Fibroblast of lung (primary cell): ENCODE measurements around the gene ACSS1. TPM values are rescaled to one million over a fixed set of nuclear protein-coding genes. Genes with fewer than 3 reads are reported as not detected.

Experiments
- DNase-seq, 2 donors: peaks; one replicate each; pipeline versions ENCODE4 v3.0.0 to v3.0.0-alpha.2; 2010; ENCODE audit warnings: low read depth in 2 of 2
- H2AFZ ChIP-seq: 2 replicates; pipeline ENCODE4 v1.5.1; 2012; ENCODE audit warnings: low read length, control low read depth, inconsistent platforms
- H3K27ac ChIP-seq: 2 replicates; pipeline ENCODE4 v1.5.1; 2011; ENCODE audit warnings: low read length, control low read depth; ENCODE audit not compliant: insufficient read depth
- H3K27me3 ChIP-seq: 2 replicates; pipeline ENCODE4 v1.5.1; 2011; ENCODE audit warnings: mild to moderate bottlenecking, low read length; ENCODE audit not compliant: control insufficient read depth, insufficient read depth
- H3K36me3 ChIP-seq: 2 replicates; pipeline ENCODE4 v1.5.1; 2011; ENCODE audit warnings: low read length; ENCODE audit not compliant: control insufficient read depth, insufficient read depth
- H3K4me1 ChIP-seq: 2 replicates; pipeline ENCODE4 v1.5.1; 2011; ENCODE audit warnings: low read length; ENCODE audit not compliant: control insufficient read depth, insufficient read depth; ENCODE audit errors: extremely low read depth
- H3K4me2 ChIP-seq: 2 replicates; pipeline ENCODE4 v1.5.1; 2011; ENCODE audit warnings: low read length, control low read depth; ENCODE audit not compliant: insufficient read depth; ENCODE audit errors: extremely low read depth
- H3K4me3 ChIP-seq, 4 experiments: fragments of 200-600 bp in 1 of 4; sonication (generic) in 1 of 4; replicated peaks in 1 of 4; 2 replicates each; pipeline ENCODE4 v1.5.1; 2011 to 2016; ENCODE audit warnings: low read length in 4 of 4, low read depth in 3 of 4, mild to moderate bottlenecking in 3 of 4, control low read depth in 2 of 4, inconsistent platforms in 1 of 4, mixed read lengths in 1 of 4; ENCODE audit not compliant: insufficient read depth in 1 of 4; ENCODE audit errors: control extremely low read depth in 1 of 4
- H3K79me2 ChIP-seq: 2 replicates; pipeline ENCODE4 v1.5.1; 2012; ENCODE audit warnings: mild to moderate bottlenecking, low read length, inconsistent platforms; ENCODE audit not compliant: control insufficient read depth, insufficient read depth
- H3K9ac ChIP-seq: 2 replicates; pipeline ENCODE4 v1.5.1; 2011; ENCODE audit warnings: mild to moderate bottlenecking, low read length, control low read depth; ENCODE audit not compliant: insufficient read depth
- H3K9me3 ChIP-seq: 2 replicates; pipeline ENCODE4 v1.5.1; 2012; ENCODE audit warnings: low read depth, low read length; ENCODE audit not compliant: control insufficient read depth, insufficient read depth
- H4K20me1 ChIP-seq: 2 replicates; pipeline ENCODE4 v1.5.1; 2011; ENCODE audit warnings: low read length; ENCODE audit not compliant: control insufficient read depth, insufficient read depth; ENCODE audit errors: extremely low read depth
- CTCF ChIP-seq, 2 donors: IDR thresholded peaks in 1 of 2; conservative IDR thresholded peaks in 1 of 2; 1 replicate in 1 of 2; 2 replicates in 1 of 2; pipeline ENCODE4 v1.5.1; 2011 to 2012; ENCODE audit warnings: low read length in 2 of 2, control low read depth in 1 of 2, inconsistent platforms in 1 of 2, low read depth in 1 of 2, mild to moderate bottlenecking in 1 of 2
- EZH2 ChIP-seq: IDR thresholded peaks from 2 replicates; pipeline ENCODE4 v1.5.1; 2012; ENCODE audit warnings: low read length, control low read depth, mild to moderate bottlenecking; ENCODE audit errors: missing control alignments
- polyA plus RNA-seq, 2 donors: library from polyadenylated mRNA; depleted of rRNA in 1 of 2; stranded (reverse) in 1 of 2; unstranded in 1 of 2; fragments of >200 nt; gene quantifications; 2 replicates each; pipeline ENCODE4 v1.2.1, GENCODE V29; 2011 to 2012; ENCODE audit warnings: missing spikeins in 1 of 2
- total RNA-seq: library from RNA; depleted of rRNA; stranded (reverse); fragments of >200 nt; gene quantifications from 2 replicates; pipeline ENCODE4 v1.2.1, GENCODE V29; 2014

ACSS1 gene
- total and polyA plus RNA-seq, 2 donors (not counting 1 experiment from before 2014, with no cell fraction given) = 1.3 to 3.4 TPM

- Histone ChIP-seq H3K79me2 (peaks cover 22% of the 10 kb centered on the region), H3K4me3 (no peak overlapping the region), H4K20me1 (no peaks in the 10 kb centered on the region), H3K27ac (no peak overlapping the region), H3K9ac (no peak overlapping the region), H3K27me3 (no peaks in the 10 kb centered on the region), H3K36me3 (no peaks in the 10 kb centered on the region), H3K4me2 (no peak overlapping the region), H3K9me3 (no peaks in the 10 kb centered on the region), H3K4me1 (no peaks in the 10 kb centered on the region), H2AFZ (no peak overlapping the region)
- DNase-seq = no peak
- no peak for TF ChIP-seq CTCF (conservative IDR thresholded peaks at IDR 0.05 in 1 of 2, IDR thresholded peaks at IDR 0.05 in 1 of 2; ENCODE audit: low read depth in 1 of 2, low read length in 2 of 2)
- no peak for TF ChIP-seq EZH2
Measured at GRCh38 chr20:24989162-24989561, 68.8 kb downstream of the ACSS1 start.

GRCh38 chr20:24987873-24988835 lies 69.8 kb downstream of the ACSS1 start:
- Histone ChIP-seq H3K79me2 (peaks cover 22% of the 10 kb centered on the region), H4K20me1 (no peaks in the 10 kb centered on the region), H3K9me3 (no peaks in the 10 kb centered on the region), H2AFZ (no peak overlapping the region), H3K4me1 (no peaks in the 10 kb centered on the region), H3K36me3 (no peaks in the 10 kb centered on the region), H3K4me3 (no peak overlapping the region), H3K27ac (no peak overlapping the region), H3K9ac (no peak overlapping the region), H3K4me2 (no peak overlapping the region), H3K27me3 (no peaks in the 10 kb centered on the region)
- TF ChIP-seq EZH2 (no peak), CTCF (conservative IDR thresholded peaks at IDR 0.05 in 1 of 2, IDR thresholded peaks at IDR 0.05 in 1 of 2; ENCODE audit: low read depth in 1 of 2, low read length in 2 of 2) (no peak)
- DNase-seq = no peak

- Histone ChIP-seq H4K20me1 (no peaks in the 10 kb centered on the region), H3K4me3 (no peak overlapping the region), H3K4me2 (no peak overlapping the region), H3K27ac (no peak overlapping the region), H2AFZ (no peak overlapping the region), H3K9ac (no peak overlapping the region), H3K79me2 (peaks cover 22% of the 10 kb centered on the region), H3K4me1 (no peaks in the 10 kb centered on the region), H3K9me3 (no peaks in the 10 kb centered on the region), H3K36me3 (no peaks in the 10 kb centered on the region), H3K27me3 (no peaks in the 10 kb centered on the region)
- TF ChIP-seq EZH2 (no peak), CTCF (conservative IDR thresholded peaks at IDR 0.05 in 1 of 2, IDR thresholded peaks at IDR 0.05 in 1 of 2; ENCODE audit: low read depth in 1 of 2, low read length in 2 of 2) (no peak)
- DNase-seq = no peak
Measured at GRCh38 chr20:24987244-24987643, 70.7 kb downstream of the ACSS1 start.
